ENCODE results near the gene PSG4. TPM values are rescaled to one million over a fixed set of nuclear protein-coding genes. Genes with fewer than 3 reads are reported as not detected.
"Not testable (repeated sequence)": the region's sequence is repeated elsewhere in the genome, so short reads cannot be mapped to it uniquely, and the experiment has no call there.

Gene PSG4
- total and polyA plus RNA-seq, 5 donors from 2014 or later: 0.76 TPM; not detected in 4

DNA sequence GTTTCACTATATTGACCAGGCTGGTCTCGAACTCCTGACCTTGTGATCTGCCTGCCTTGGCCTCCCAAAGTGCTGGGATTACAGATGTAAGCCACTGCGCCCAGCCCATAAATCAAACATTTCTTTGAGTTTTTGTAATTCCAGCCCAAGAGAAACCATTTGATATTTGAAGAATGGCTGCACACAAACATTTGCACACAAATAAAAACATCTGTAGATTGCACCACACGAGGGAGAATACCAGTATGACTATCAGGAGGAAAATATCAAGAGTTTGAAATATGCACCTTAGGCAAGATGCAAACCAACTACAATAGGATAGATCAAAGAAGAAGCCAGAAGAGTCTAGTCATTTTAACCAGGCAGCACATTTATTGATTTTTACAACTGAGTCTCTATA, 39.5 kb downstream of the PSG4 start:
- not testable (repeated sequence) for H3K4me1 Mint-ChIP-seq; H3K27ac Mint-ChIP-seq; H3K27me3 ChIP-seq (ENCODE audit: control insufficient read depth, insufficient read depth, low read length); H3K9me3 Mint-ChIP-seq; H3K4me3 Mint-ChIP-seq; H3K36me3 ChIP-seq (ENCODE audit: control insufficient read depth, insufficient read depth, low read length); H3K27ac ChIP-seq (ENCODE audit: insufficient read depth, low read length, poor library complexity, severe bottlenecking); H3K4me3 ChIP-seq (ENCODE audit: low read depth, low read length); DNase-seq; H3K9me3 ChIP-seq (ENCODE audit: control insufficient read depth in 2 of 2, low read length in 2 of 2); H3K4me1 ChIP-seq (ENCODE audit: control insufficient read depth, insufficient read depth, low read length, poor library complexity, severe bottlenecking); ATAC-seq (ENCODE audit: low read depth in 2 of 2); H3K36me3 Mint-ChIP-seq
- H3K27me3 Mint-ChIP-seq: peaks cover 16% of the 10 kb centered on the region

DNA sequence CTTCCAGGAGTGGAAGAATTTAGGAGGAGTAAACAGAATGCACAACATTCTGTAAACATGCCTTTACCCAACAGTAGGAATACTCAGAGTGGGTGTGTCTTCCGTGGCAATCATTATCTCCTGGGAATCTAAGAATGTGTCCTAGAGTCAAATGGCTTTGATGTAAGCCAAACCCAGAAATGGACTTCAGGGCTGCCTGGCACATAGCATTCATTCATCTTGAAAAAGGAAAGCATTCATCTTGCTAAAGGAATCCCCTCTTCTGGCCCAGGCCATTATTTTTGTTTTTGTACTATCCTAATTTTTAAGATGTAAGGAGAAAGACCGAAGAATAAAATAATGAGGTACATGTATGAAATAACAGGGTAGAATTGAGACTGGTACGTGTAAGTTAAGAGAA, 42.3 kb downstream of the PSG4 start:
- H3K36me3 Mint-ChIP-seq; H3K27me3 ChIP-seq (ENCODE audit: control insufficient read depth, insufficient read depth, low read length); DNase-seq; H3K36me3 ChIP-seq (ENCODE audit: control insufficient read depth, insufficient read depth, low read length); H3K4me1 Mint-ChIP-seq; H3K9me3 Mint-ChIP-seq; H3K4me3 ChIP-seq (ENCODE audit: low read depth, low read length); ATAC-seq (ENCODE audit: low read depth in 2 of 2); H3K4me3 Mint-ChIP-seq; H3K27ac ChIP-seq (ENCODE audit: insufficient read depth, low read length, poor library complexity, severe bottlenecking); H3K4me1 ChIP-seq (ENCODE audit: control insufficient read depth, insufficient read depth, low read length, poor library complexity, severe bottlenecking); H3K9me3 ChIP-seq (ENCODE audit: control insufficient read depth in 2 of 2, low read length in 2 of 2); H3K27ac Mint-ChIP-seq: not testable (repeated sequence)
- peaks cover 24% of the 10 kb centered on the region for H3K27me3 Mint-ChIP-seq

DNA sequence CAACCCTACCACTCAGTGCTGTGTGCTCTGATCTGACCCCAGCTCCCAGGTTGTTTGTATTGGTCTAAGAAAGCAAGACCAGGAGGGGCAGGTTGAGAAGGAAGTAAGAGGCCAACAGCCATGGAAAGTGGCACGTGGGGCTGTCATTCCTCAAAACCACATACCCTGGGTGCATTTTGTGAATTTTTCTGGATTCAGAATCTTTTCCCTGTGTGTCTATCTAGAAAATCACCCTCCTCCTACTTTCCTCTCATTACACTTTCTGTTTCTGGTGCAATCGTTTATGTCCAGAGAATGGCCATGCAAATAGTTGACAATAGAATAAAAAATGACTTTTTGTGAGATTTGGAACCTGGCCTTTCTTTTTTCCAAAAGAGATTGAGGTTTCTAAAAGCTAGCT, 43.2 kb downstream of the PSG4 start:
- not testable (repeated sequence) for H3K36me3 Mint-ChIP-seq; H3K4me1 ChIP-seq (ENCODE audit: control insufficient read depth, insufficient read depth, low read length, poor library complexity, severe bottlenecking); H3K9me3 ChIP-seq (ENCODE audit: control insufficient read depth in 2 of 2, low read length in 2 of 2); H3K4me1 Mint-ChIP-seq; ATAC-seq (ENCODE audit: low read depth in 2 of 2); DNase-seq; H3K4me3 ChIP-seq (ENCODE audit: low read depth, low read length); H3K27ac ChIP-seq (ENCODE audit: insufficient read depth, low read length, poor library complexity, severe bottlenecking); H3K27ac Mint-ChIP-seq; H3K36me3 ChIP-seq (ENCODE audit: control insufficient read depth, insufficient read depth, low read length); H3K4me3 Mint-ChIP-seq; H3K27me3 ChIP-seq (ENCODE audit: control insufficient read depth, insufficient read depth, low read length); H3K9me3 Mint-ChIP-seq
- H3K27me3 Mint-ChIP-seq: peaks cover 24% of the 10 kb centered on the region

DNA sequence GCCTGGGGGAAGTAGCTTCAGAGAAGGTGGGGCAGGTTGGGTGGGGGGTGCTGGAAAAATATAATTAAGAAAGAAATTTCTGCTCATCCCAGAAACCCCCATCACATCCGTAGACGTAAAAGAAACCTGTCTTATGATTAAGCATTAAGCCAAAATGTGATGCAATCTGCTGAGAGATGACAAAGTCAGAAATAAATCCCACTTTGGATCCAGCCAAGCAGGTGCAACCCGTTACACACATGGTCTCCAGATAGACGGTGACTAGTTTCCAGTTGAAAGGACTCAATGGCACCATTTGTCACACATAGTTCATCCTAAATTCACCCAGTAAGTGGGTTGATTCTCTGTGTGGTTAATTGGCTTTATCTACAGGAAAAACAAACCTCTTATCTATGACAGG, 53.2 kb downstream of the PSG4 start:
- H3K4me1 Mint-ChIP-seq: peaks cover 0 to 4% (median 1%) of the 10 kb centered on the region in 4 donors
- Histone ChIP-seq H3K27ac (ENCODE audit: insufficient read depth, low read length, poor library complexity, severe bottlenecking) (no peak overlapping the region), H3K27me3 (ENCODE audit: control insufficient read depth, insufficient read depth, low read length) (no peaks in the 10 kb centered on the region), H3K36me3 (ENCODE audit: control insufficient read depth, insufficient read depth, low read length) (no peaks in the 10 kb centered on the region), H3K4me3 (ENCODE audit: low read depth, low read length) (no peak overlapping the region), H3K4me1 (ENCODE audit: control insufficient read depth, insufficient read depth, low read length, poor library complexity, severe bottlenecking) (no peaks in the 10 kb centered on the region), H3K9me3 (ENCODE audit: control insufficient read depth in 2 of 2, low read length in 2 of 2) (no peaks in the 10 kb centered on the region)
- no peak for ATAC-seq (ENCODE audit: low read depth in 2 of 2)
- DNase-seq: no peak
- H3K9me3 Mint-ChIP-seq: peaks cover 0 to 5% (median 0%) of the 10 kb centered on the region in 7 donors
- H3K27ac Mint-ChIP-seq: no peak overlapping the region
- no peaks in the 10 kb centered on the region for H3K36me3 Mint-ChIP-seq
- H3K4me3 Mint-ChIP-seq: no peak overlapping the region
- no peaks in the 10 kb centered on the region for H3K27me3 Mint-ChIP-seq

DNA sequence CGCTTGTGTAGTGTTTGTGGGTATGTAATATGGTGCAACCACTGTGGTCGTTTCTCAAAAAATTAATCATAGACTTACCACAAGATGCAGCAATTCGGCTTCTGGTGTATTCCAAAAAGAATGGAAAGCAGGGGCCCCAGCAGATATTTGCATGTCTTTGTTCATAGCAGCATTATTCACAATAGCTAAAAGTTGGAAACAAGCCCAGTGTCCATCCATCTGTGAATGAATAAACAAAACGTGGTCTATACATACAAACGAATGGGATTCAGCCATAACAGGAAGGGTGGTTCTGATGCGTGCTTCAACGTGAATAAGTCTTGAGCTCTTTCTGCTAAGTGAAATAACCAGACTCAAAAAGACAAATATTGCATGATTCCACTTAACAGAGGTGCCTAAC, 55.6 kb downstream of the PSG4 start:
- not testable (repeated sequence) for DNase-seq; H3K36me3 Mint-ChIP-seq; H3K27me3 ChIP-seq (ENCODE audit: control insufficient read depth, insufficient read depth, low read length); H3K4me1 ChIP-seq (ENCODE audit: control insufficient read depth, insufficient read depth, low read length, poor library complexity, severe bottlenecking); H3K36me3 ChIP-seq (ENCODE audit: control insufficient read depth, insufficient read depth, low read length); H3K4me1 Mint-ChIP-seq; H3K9me3 Mint-ChIP-seq; H3K4me3 Mint-ChIP-seq; H3K27ac Mint-ChIP-seq; ATAC-seq (ENCODE audit: low read depth in 2 of 2); H3K27me3 Mint-ChIP-seq; H3K4me3 ChIP-seq (ENCODE audit: low read depth, low read length); H3K9me3 ChIP-seq (ENCODE audit: control insufficient read depth in 2 of 2, low read length in 2 of 2); H3K27ac ChIP-seq (ENCODE audit: insufficient read depth, low read length, poor library complexity, severe bottlenecking)

DNA sequence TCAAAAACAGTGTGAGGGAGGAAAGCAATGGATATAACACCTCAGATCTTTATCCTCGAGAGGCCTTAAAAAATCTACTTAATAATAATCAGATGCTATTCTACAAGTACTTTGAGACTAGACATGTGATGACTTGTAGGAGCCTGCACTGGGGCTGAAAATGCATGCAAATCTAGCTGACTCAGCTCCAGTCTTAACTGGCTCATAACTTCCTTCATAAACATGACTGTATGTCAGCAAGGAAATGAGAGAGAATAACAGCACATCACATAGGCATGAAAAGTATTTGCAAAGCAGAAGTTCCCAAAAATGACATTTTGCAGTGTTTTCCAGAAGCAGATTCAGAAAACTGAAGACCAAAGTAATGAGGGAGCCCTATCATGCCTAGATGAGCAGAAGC, 57.2 kb downstream of the PSG4 start:
- no peak overlapping the region for H3K4me3 Mint-ChIP-seq
- H3K27me3 ChIP-seq (ENCODE audit: control insufficient read depth, insufficient read depth, low read length): no peaks in the 10 kb centered on the region
- no peak overlapping the region for H3K27ac Mint-ChIP-seq
- peaks cover 0 to 2% (median 0%) of the 10 kb centered on the region in 4 donors for H3K4me1 Mint-ChIP-seq
- DNase-seq (peak in 1 of 3 donors; percentile 2), ATAC-seq (ENCODE audit: low read depth in 2 of 2) (no peak)
- no peaks in the 10 kb centered on the region for H3K9me3 ChIP-seq (ENCODE audit: control insufficient read depth in 2 of 2, low read length in 2 of 2)
- no peaks in the 10 kb centered on the region for H3K27me3 Mint-ChIP-seq
- no peak overlapping the region for H3K27ac ChIP-seq (ENCODE audit: insufficient read depth, low read length, poor library complexity, severe bottlenecking)
- H3K9me3 Mint-ChIP-seq: peaks cover 0 to 4% (median 3%) of the 10 kb centered on the region in 7 donors
- H3K36me3 ChIP-seq (ENCODE audit: control insufficient read depth, insufficient read depth, low read length): no peaks in the 10 kb centered on the region
- H3K4me3 ChIP-seq (ENCODE audit: low read depth, low read length): no peak overlapping the region
- no peaks in the 10 kb centered on the region for H3K4me1 ChIP-seq (ENCODE audit: control insufficient read depth, insufficient read depth, low read length, poor library complexity, severe bottlenecking)
- H3K36me3 Mint-ChIP-seq: no peaks in the 10 kb centered on the region

Other genes starting within 250 kb of the PSG4 start
- not detected for gene PSG11, start 179.2 kb downstream of the PSG4 start, total RNA-seq
- not detected for gene PSG11, start 179.2 kb downstream of the PSG4 start, polyA plus RNA-seq
- gene PSG2, start 122.9 kb downstream of the PSG4 start, total RNA-seq: 0.27 TPM
- not detected for gene PSG2, start 122.9 kb downstream of the PSG4 start, polyA plus RNA-seq
- not detected for gene PSG5, start 19.1 kb downstream of the PSG4 start, total RNA-seq
- gene PSG5, start 19.1 kb downstream of the PSG4 start, polyA plus RNA-seq: not detected
- gene PSG9, start 63.9 kb upstream of the PSG4 start, total RNA-seq: not detected
- not detected for gene PSG9, start 63.9 kb upstream of the PSG4 start, polyA plus RNA-seq
- gene CD177, start 148.0 kb upstream of the PSG4 start, total RNA-seq: not detected
- gene CD177, start 148.0 kb upstream of the PSG4 start, polyA plus RNA-seq: under 1 TPM in 2 of 4 donors, not detected in 2; 0.29 to 0.36 TPM
- gene TEX101, start 209.3 kb upstream of the PSG4 start, total RNA-seq: not detected
- not detected for gene TEX101, start 209.3 kb upstream of the PSG4 start, polyA plus RNA-seq

Measured in CD4-positive, CD25-positive, alpha-beta regulatory T cell (primary cell).